GM20000 (cell line): ENCODE results near the gene ANP32A.

ENCODE experiments used
- DNase-seq: peaks from one replicate; pipeline ENCODE4 v3.0.0; 2012; ENCODE audit warnings: low spot score
- TF ChIP-seq, protein P1 (sequence below): IDR thresholded peaks from 2 replicates; pipeline ENCODE4 v1.5.1; 2012; ENCODE audit warnings: mild to moderate bottlenecking, control low read depth; ENCODE audit errors: extremely low read depth, missing control alignments

The ANP32A gene

DNA sequence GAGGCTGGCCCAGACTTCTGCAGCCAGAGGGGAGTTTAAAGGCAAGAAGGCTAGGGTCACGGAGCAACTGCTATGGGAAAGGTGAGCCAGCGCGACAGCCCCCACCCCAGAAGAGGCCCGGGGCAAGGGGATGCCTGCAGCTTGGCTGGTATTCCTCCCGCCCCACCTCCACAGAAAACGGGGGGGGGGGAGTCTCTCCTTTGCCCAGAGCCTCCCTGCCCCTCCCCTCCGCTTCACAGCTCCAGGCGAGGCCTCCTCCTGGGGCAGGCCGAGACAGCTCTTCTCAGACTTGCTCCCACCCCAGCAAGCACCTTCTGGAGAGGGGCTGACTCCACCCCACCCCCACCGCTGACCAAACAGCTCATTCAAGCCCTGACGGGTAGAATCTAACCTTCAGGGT is 13.4 kb downstream of the ANP32A start:
- no peak for DNase-seq
- TF ChIP-seq, protein P1, sequence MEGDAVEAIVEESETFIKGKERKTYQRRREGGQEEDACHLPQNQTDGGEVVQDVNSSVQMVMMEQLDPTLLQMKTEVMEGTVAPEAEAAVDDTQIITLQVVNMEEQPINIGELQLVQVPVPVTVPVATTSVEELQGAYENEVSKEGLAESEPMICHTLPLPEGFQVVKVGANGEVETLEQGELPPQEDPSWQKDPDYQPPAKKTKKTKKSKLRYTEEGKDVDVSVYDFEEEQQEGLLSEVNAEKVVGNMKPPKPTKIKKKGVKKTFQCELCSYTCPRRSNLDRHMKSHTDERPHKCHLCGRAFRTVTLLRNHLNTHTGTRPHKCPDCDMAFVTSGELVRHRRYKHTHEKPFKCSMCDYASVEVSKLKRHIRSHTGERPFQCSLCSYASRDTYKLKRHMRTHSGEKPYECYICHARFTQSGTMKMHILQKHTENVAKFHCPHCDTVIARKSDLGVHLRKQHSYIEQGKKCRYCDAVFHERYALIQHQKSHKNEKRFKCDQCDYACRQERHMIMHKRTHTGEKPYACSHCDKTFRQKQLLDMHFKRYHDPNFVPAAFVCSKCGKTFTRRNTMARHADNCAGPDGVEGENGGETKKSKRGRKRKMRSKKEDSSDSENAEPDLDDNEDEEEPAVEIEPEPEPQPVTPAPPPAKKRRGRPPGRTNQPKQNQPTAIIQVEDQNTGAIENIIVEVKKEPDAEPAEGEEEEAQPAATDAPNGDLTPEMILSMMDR = no peak

DNA sequence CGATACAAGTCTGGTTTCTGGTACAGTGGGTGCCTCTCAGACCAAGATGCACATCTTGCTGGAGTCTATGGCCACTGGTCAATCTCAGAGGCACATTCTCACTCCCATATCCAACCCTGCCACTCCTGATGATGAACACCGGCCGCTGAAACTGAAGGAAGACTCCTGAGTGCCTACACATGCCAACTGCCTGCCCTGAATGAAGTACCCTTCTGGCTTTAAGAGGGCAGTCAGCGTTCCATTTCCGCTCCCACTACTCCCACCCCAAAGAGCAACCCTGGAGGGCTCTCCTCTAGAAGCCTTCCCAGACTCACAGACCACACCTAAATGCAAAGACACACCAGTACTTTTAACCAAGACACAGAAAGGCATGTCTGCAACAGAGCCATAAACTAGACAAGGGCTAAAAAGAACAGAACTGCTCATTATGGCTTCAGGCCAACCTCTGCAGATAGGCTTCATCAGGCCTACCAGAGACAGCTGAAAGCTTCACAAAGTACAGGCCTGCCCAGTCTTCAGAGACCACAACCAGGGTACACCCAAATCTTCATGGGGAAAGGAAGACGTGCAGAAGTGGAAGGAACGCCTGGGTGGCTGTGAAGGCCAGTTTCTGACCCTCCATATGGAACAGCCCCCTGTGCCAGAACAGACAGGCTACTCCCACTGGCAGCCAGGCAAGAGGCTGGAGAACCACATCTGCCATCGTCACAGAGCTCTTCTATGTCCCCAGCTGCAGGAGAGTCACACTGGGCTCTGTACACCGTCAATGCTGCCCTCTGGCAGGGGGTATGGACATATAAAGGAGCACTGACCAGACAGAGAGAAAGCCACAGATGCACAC is 14.3 kb downstream of the ANP32A start:
- DNase-seq = no peak
- TF ChIP-seq, protein P1 = no peak

DNA sequence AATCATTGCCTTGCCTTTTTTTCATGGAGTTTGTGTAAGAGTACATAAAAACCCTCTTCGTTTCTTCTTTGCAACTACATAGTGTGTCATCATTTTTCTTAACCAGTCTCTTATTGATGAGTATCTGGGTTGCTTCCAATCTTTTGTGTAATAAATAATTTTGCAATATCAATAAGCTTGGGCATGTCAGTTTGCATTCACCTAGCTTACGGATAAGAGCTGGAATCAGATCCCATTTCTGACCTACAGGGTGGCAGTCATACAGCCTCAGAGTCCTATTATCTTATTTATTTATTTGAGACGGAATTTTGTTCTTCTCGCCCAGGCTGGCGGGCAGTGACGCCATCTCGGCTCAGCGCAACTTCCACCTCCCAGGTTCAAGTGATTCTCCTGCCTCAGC is 18.3 kb downstream of the ANP32A start:
- DNase-seq = no peak
- TF ChIP-seq, protein P1 = no peak

DNA sequence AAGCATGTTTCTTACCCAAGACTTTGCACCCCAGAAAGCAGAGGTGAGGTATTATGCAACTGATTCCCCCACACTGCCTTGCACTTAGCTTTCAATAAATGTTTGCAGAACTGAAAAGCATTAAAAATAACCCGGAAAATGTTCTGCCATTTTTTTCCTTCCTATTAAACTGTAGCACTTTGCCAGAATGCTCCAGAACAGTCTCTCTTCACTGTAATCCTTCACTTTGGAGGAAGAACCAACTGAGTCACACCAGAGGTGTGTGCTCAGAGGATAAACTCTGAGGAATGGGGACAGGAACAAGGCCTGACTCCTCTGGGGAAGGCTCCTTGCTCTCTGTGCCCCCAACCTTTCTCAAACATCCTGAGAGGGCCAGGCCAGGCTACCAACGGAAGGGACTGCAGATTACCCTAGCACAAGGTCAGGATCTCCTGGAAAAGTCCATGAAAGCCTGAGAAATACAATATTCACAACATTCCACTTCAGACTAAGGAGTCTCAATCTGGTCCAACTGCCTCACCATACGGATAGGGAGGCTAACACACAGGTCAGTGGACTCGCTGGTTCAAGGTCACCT is 19.0 kb downstream of the ANP32A start:
- no peak for DNase-seq
- TF ChIP-seq, protein P1 = no peak

DNA sequence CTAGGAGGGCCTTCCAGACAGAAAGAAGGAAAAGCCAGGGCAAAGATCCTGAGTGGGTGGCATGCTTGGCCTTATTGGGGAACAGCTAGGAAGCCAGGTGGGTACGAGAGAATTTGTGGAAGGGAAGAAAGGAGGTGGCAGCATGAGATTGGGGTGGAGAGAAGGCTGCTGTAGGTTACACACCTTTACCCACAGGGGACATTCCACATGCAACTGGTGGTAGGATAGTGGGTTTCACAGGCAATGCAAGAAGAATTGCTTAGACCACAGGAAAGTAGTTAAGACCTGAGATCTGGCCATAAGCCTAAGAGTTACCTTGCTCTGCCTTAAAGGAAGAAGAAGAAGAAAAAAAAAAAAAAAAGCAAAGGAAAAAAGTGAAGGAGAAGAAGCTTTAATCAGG is 19.8 kb downstream of the ANP32A start:
- DNase-seq = no peak
- TF ChIP-seq, protein P1 = no peak

DNA sequence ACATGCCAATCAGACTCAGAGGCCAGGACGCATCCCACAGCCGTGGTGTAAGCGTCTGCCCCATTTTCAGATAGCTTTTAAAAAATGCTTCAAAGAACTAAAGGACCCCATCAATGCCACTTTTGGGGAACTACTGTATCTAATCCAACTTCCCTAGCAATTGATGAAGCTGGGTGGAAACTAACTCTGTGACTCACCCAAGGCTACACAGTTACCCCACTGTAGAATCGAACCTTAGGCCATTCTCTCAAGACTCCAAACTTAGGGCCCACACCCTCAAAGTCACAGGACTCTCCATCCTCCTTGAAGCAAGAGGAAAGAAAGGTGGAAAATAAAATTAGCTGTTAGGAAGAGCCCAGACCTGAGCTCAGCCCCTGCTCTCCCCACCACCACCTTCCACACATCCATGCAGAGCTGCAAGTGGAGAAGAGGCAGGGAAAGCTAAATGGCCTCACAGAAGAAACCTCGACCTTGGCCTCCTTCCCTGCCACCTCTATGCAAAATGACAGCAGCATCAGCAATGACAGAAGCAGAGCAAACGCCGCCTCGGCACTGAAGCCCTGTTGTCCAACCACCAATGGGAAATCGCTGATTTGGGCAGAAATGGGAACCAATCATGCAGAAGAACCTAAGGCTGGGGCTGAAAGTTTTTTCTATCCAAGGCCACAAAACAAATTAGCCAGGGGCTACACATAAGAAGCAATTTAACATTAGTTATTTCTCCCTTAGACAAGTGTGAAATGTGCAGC is 22.2 kb downstream of the ANP32A start:
- no peak for DNase-seq
- TF ChIP-seq, protein P1 = no peak
